ENCODE data around the gene ANTKMT.

GRCh38 chr16:761625-762513, 40.9 kb downstream of the ANTKMT start:
- TF ChIP-seq TCF7L2 (IDR thresholded peaks at IDR 0.05; ENCODE audit: low read depth, low read length) = no peak
- TF ChIP-seq CTCF (IDR thresholded peaks at IDR 0.05) = no peak
- TF ChIP-seq POLR2AphosphoS5 (IDR thresholded peaks at IDR 0.05; ENCODE audit: low read depth, low read length) = no peak
- no peak for TF ChIP-seq REST (IDR thresholded peaks at IDR 0.05; ENCODE audit: insufficient read depth in 1 of 2, low read depth in 2 of 2, low read length in 1 of 2)
- no peak for TF ChIP-seq SIN3A (IDR thresholded peaks at IDR 0.05; ENCODE audit: borderline replicate concordance, insufficient read depth, low read depth, low read length)

Data from Panc1 (cell line).